ENCODE results near the gene MFRP. TPM values are rescaled to one million over a fixed set of nuclear protein-coding genes. Genes with fewer than 3 reads are reported as not detected.

Gene MFRP
- total and polyA plus RNA-seq, 9 donors: 0.11 TPM; not detected in 8

GRCh38 chr11:119320240-119320775 is 26.2 kb downstream of the MFRP start:
- TF ChIP-seq POLR2A (IDR thresholded peaks at IDR 0.05) (no peak), EP300 (IDR thresholded peaks at IDR 0.05) (no peak), CTCF (IDR thresholded peaks at IDR 0.05) (no peak)
- peaks cover 17% of the 10 kb centered on the region for H3K4me1 ChIP-seq (ENCODE audit: insufficient read depth)
- peak overlapping the region; percentile 68 to 71 for H3K27ac ChIP-seq
- intact Hi-C loops (cut with DNase I): no loop called here
- no peaks in the 10 kb centered on the region for H3K27me3 ChIP-seq
- H3K9me3 ChIP-seq: no peaks in the 10 kb centered on the region
- peak in 4 of 5 donors; percentile 23 to 50 (median 42) for DNase-seq
- H3K4me3 ChIP-seq: peak overlapping the region; percentile 32
- H3K36me3 ChIP-seq: no peaks in the 10 kb centered on the region
- 32 to 46% (median 43%) methylated on average over 17 of the region's 17 CpGs for WGBS, 3 donors

GRCh38 chr11:119319700-119320239 is 26.7 kb downstream of the MFRP start:
- Histone ChIP-seq H3K27ac (peak overlapping the region; percentile 50 to 71), H3K4me3 (no peak overlapping the region), H3K27me3 (no peaks in the 10 kb centered on the region), H3K4me1 (ENCODE audit: insufficient read depth) (peaks cover 17% of the 10 kb centered on the region), H3K9me3 (no peaks in the 10 kb centered on the region), H3K36me3 (no peaks in the 10 kb centered on the region)
- peak in 1 of 5 donors; percentile 10 for DNase-seq
- 50 to 55% (median 51%) methylated on average over 11 of the region's 11 CpGs for WGBS, 3 donors
- TF ChIP-seq POLR2A (IDR thresholded peaks at IDR 0.05) (no peak), EP300 (IDR thresholded peaks at IDR 0.05) (no peak), CTCF (IDR thresholded peaks at IDR 0.05) (no peak)
- intact Hi-C loops (cut with DNase I): loop anchor here (5.0 to 10.0 kb wide), 3 partner anchors 105 to 115 kb away; partner anchors contain the start of gene CBL (in 3 of the 4)

GRCh38 chr11:119319136-119319699 is 27.3 kb downstream of the MFRP start:
- Histone ChIP-seq H3K36me3 (no peaks in the 10 kb centered on the region), H3K27ac (peak overlapping the region; percentile 50 to 57), H3K27me3 (no peaks in the 10 kb centered on the region), H3K9me3 (no peaks in the 10 kb centered on the region), H3K4me1 (ENCODE audit: insufficient read depth) (peaks cover 17% of the 10 kb centered on the region), H3K4me3 (no peak overlapping the region)
- intact Hi-C loops (cut with DNase I): loop anchor here (5.0 to 10.0 kb wide), 3 partner anchors 104 to 114 kb away; partner anchors contain the start of gene CBL (in 3 of the 4)
- TF ChIP-seq EP300 (IDR thresholded peaks at IDR 0.05): no peak
- TF ChIP-seq POLR2A (IDR thresholded peaks at IDR 0.05): no peak
- TF ChIP-seq CTCF (IDR thresholded peaks at IDR 0.05): no peak
- 79 to 88% (median 84%) methylated on average over 8 of the region's 8 CpGs for WGBS, 3 donors
- DNase-seq: peak in 2 of 5 donors; percentile 17 to 21

- intact Hi-C loops (cut with DNase I): loop anchor here (5.0 to 10.0 kb wide), 3 partner anchors 104 to 114 kb away; partner anchors contain the start of gene CBL (in 3 of the 4)
- no peaks in the 10 kb centered on the region for H3K36me3 ChIP-seq
- H3K4me1 ChIP-seq (ENCODE audit: insufficient read depth): peaks cover 17% of the 10 kb centered on the region
- H3K9me3 ChIP-seq: no peaks in the 10 kb centered on the region
- no peaks in the 10 kb centered on the region for H3K27me3 ChIP-seq
- TF ChIP-seq EP300 (IDR thresholded peaks at IDR 0.05): no peak
- no peak for TF ChIP-seq CTCF (IDR thresholded peaks at IDR 0.05)
- no peak for TF ChIP-seq POLR2A (IDR thresholded peaks at IDR 0.05)
- 54 to 59% (median 55%) methylated on average over 21 to 22 of the region's 22 CpGs for WGBS, 3 donors
- H3K27ac ChIP-seq: peak overlapping the region; percentile 50 to 57
- H3K4me3 ChIP-seq: no peak overlapping the region
- peak in 1 of 5 donors; percentile 40 for DNase-seq
Measured at GRCh38 chr11:119318240-119319135, 28.0 kb downstream of the MFRP start.

All from ovary (tissue), 9 donors.